HEK293T (cell line): Measurements from ENCODE around the gene EVI2A.
"Not testable (repeated sequence)": the region's sequence is repeated elsewhere in the genome, so short reads cannot be mapped to it uniquely, and the experiment has no call there.

Experiments used
- CTCF ChIA-PET: fragments of 350-600 bp; formaldehyde crosslinking; extraction: SDS; loops from one replicate; lab custom pipeline; 2021; ENCODE audit warnings: antibody characterized with exemption, inconsistent platforms; lab: Yijun Ruan, JAX
- POLR2A ChIA-PET: fragments of 350-600 bp; formaldehyde crosslinking; extraction: SDS; loops from one replicate; lab custom pipeline; 2020; ENCODE audit warnings: antibody characterized with exemption, inconsistent platforms; lab: Yijun Ruan, JAX
- DNase-seq: peaks from one replicate; pipeline ENCODE4 v3.0.0; 2012; ENCODE audit warnings: mixed read lengths; ENCODE audit errors: extremely low spot score
- ARNT ChIP-seq: fragments of 450-650 bp; IDR thresholded peaks from 2 replicates; pipeline ENCODE4 v1.6.1; 2017; ENCODE audit warnings: mild to moderate bottlenecking
- BHLHE40 ChIP-seq: fragments of 450-650 bp; IDR thresholded peaks from 2 replicates; pipeline ENCODE4 v1.6.1; 2016; ENCODE audit warnings: mild to moderate bottlenecking, moderate library complexity, borderline replicate concordance
- CTBP1 ChIP-seq: fragments of 450-650 bp; IDR thresholded peaks from 2 replicates; pipeline ENCODE4 v1.6.1; 2016; ENCODE audit warnings: borderline replicate concordance
- ELF4 ChIP-seq: fragments of 450-650 bp; IDR thresholded peaks from 2 replicates; pipeline ENCODE4 v1.6.1; 2017; ENCODE audit warnings: antibody characterized with exemption
- FOXA1 ChIP-seq: fragments of 450-650 bp; IDR thresholded peaks from 2 replicates; pipeline ENCODE4 v1.6.1; 2016; ENCODE audit warnings: mild to moderate bottlenecking
- FOXK2 ChIP-seq: fragments of 450-650 bp; IDR thresholded peaks from 2 replicates; pipeline ENCODE4 v1.6.1; 2016; ENCODE audit warnings: mild to moderate bottlenecking
- FOXM1 ChIP-seq: fragments of 450-650 bp; IDR thresholded peaks from 2 replicates; pipeline ENCODE4 v1.6.1; 2017; ENCODE audit warnings: mild to moderate bottlenecking, borderline replicate concordance
- HDGF ChIP-seq: fragments of 450-650 bp; IDR thresholded peaks from 2 replicates; pipeline ENCODE4 v1.6.1; 2017; ENCODE audit warnings: antibody characterized with exemption, borderline replicate concordance
- L3MBTL2 ChIP-seq: fragments of 450-650 bp; conservative IDR thresholded peaks from 2 replicates; pipeline ENCODE4 v1.6.1; 2016; ENCODE audit warnings: mild to moderate bottlenecking
- LEF1 ChIP-seq: fragments of 450-650 bp; IDR thresholded peaks from 2 replicates; pipeline ENCODE4 v1.6.1; 2017; ENCODE audit warnings: mild to moderate bottlenecking, borderline replicate concordance
- NFRKB ChIP-seq: fragments of 450-650 bp; IDR thresholded peaks from 2 replicates; pipeline ENCODE4 v1.6.1; 2016; ENCODE audit warnings: mild to moderate bottlenecking, moderate library complexity
- SP1 ChIP-seq: fragments of 450-650 bp; IDR thresholded peaks from 2 replicates; pipeline ENCODE4 v1.6.1; 2017
- SUZ12 ChIP-seq: fragments of 450-650 bp; IDR thresholded peaks from 2 replicates; pipeline ENCODE4 v1.6.1; 2016; ENCODE audit warnings: mild to moderate bottlenecking
- TARDBP ChIP-seq: fragments of 450-650 bp; IDR thresholded peaks from 2 replicates; pipeline ENCODE4 v1.6.1; 2016
- ZNF384 ChIP-seq: fragments of 450-650 bp; IDR thresholded peaks from 2 replicates; pipeline ENCODE4 v1.6.1; 2016
- TF ChIP-seq, protein P1 (sequence below): fragments of 450-650 bp; IDR thresholded peaks from 2 replicates; pipeline ENCODE4 v1.6.1; 2016

The EVI2A gene

DNA sequence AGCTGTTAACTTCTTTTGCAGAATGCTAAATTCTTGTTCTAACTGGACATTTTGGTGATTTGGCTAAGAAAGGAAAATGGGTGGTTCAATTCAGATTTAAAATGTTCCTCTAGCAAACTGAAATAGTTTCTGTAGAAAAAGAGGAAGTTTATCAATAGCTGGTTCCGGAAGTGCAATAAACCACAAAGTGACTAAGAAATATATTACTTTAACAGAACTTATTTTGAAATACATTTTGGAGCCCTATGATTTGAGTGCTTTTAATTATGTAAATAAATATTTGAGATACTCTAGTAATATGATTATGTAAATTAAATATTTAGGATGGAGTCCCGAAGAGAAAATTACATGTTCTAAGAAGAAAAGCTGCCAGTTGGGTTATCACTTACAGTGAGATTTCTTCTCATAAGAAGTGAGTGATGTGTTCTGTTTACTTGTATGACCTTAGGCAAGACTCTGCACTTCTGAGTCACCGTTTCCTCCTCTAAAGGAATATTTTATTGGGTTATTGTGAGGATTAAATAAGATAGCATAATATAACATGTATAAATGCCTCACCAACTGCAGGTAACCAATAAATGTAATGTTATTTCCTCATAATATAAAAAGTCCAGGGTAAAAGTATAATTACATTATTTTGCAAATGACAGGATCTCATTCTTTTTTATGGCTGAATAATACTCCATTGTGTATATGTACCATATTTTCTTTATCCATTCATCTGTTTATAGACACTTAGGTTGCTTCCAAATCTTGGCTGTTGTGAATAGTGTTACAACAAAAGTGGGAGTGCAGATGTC lies 7.2 kb downstream of the EVI2A start, which contains the start of gene EVI2B:
EVI2B (minus strand) TSS at position 73 of the 800 bp plus-strand sequence. CDS start 8,445 bp downstream, outside the sequence.
- ChIA-PET CTCF (interaction anchor here (0.7 kb wide), 1 partner anchor 31 kb away, joined by 3 read pairs; no protein-coding TSS in a partner anchor), POLR2A (no interaction called here)
- no peak for DNase-seq
- TF ChIP-seq SUZ12, result no peak
- TF ChIP-seq CTBP1, result no peak
- TF ChIP-seq, protein P1, sequence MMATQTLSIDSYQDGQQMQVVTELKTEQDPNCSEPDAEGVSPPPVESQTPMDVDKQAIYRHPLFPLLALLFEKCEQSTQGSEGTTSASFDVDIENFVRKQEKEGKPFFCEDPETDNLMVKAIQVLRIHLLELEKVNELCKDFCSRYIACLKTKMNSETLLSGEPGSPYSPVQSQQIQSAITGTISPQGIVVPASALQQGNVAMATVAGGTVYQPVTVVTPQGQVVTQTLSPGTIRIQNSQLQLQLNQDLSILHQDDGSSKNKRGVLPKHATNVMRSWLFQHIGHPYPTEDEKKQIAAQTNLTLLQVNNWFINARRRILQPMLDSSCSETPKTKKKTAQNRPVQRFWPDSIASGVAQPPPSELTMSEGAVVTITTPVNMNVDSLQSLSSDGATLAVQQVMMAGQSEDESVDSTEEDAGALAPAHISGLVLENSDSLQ, result no peak
- no peak for TF ChIP-seq ARNT
- TF ChIP-seq L3MBTL2, result no peak
- no peak for TF ChIP-seq ZNF384
- no peak for TF ChIP-seq LEF1
- no peak for TF ChIP-seq BHLHE40
- no peak for TF ChIP-seq TARDBP
- no peak for TF ChIP-seq ELF4

DNA sequence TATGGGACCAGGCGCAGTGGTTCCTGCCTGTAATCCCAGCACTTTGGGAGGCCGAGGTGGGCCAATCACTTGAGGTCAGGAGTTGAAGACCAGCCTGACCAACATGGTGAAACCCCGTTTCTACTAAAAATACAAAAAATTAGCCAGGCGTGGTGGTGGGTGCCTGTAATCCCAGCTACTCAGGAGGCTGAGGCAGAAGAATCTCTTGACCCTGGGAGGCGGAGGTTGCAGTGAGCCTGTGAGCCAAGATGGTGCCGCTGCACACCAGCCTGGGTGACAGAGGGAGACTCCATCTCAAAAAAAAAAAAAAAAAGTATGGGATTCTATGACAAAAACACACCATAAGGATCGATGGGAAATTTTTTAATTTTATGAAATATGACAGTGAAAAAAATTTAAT lies 9.2 kb downstream of the EVI2A start:
- POLR2A ChIA-PET, DNase-seq, CTCF ChIA-PET: not testable (repeated sequence)

DNA sequence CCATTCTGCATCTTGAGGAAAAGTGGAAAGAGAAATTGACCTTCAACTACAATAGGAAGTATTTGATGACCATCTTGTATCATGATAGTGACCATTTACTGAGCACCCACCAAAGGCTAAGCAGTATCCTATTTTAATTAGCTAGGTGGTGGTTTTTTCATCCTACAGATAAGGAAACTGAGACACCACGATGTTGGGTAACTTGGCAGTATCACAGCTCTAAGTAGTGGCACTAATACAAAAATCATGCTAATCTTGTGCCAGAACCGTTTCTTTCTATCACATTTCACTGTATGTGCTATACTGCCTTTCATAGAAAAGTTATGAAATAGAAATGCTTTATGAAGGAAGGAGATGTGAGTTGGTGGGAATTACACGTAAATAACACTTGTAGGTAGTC lies 9.9 kb downstream of the EVI2A start:
- ChIA-PET CTCF (no interaction called here), POLR2A (no interaction called here)
- DNase-seq, result no peak
- TF ChIP-seq HDGF, result no peak
- TF ChIP-seq ARNT, result no peak
- TF ChIP-seq CTBP1, result no peak
- TF ChIP-seq L3MBTL2, result no peak
- TF ChIP-seq FOXK2, result no peak
- TF ChIP-seq LEF1, result no peak
- TF ChIP-seq, protein P1, result no peak
- no peak for TF ChIP-seq SP1
- TF ChIP-seq FOXA1, result no peak
- TF ChIP-seq SUZ12, result no peak

DNA sequence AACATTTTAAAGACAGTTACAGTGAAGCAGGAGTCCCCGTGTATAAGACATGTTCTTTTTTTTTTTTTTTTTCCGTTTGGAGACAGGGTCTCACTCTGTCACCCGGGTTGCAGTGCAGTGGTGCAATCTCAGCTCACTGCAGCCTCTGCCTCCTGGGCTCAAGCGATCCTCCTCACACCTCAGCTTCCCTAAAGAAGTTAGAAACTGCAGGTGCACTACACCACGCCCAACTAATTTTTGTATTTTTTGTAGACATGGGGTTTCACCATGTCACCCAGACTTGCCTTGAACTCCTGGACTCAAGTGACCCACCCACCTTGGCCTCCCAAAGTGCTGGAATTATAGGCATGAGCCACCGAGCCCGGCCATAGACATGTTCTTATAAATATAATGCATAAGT lies 10.5 kb downstream of the EVI2A start:
- DNase-seq, result no peak
- POLR2A ChIA-PET, result no interaction called here
- CTCF ChIA-PET, result no interaction called here
- no peak for TF ChIP-seq BHLHE40
- TF ChIP-seq, protein P1, result no peak
- no peak for TF ChIP-seq ZNF384
- no peak for TF ChIP-seq FOXA1
- no peak for TF ChIP-seq HDGF
- TF ChIP-seq CTBP1, result no peak
- no peak for TF ChIP-seq TARDBP
- no peak for TF ChIP-seq FOXM1
- no peak for TF ChIP-seq L3MBTL2

DNA sequence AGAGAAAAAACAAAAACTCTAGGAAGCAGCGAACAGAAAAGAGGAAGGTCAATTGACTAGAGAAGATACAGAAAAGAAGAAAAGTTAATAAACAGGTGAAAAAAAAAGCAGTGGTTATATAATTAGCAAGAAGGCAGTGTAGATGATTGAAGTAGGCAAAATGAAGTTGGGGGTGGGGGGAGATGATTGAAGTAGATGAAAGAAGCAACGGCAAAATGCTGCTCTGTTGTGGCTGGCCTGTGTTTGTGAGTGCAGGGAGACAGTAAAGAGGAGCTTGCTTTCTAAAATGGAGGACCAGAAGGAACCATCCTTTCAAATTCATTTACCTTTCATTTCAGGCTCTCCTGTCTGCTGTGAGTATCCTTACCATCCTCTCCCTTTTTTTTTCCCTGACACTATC lies 11.2 kb downstream of the EVI2A start:
- ChIA-PET POLR2A (no interaction called here), CTCF (no interaction called here)
- no peak for DNase-seq
- TF ChIP-seq LEF1 (no peak), NFRKB (no peak), FOXM1 (no peak), TARDBP (no peak), SP1 (no peak), BHLHE40 (no peak), HDGF (no peak), CTBP1 (no peak), ZNF384 (no peak)
- TF ChIP-seq, protein P1, result no peak

DNA sequence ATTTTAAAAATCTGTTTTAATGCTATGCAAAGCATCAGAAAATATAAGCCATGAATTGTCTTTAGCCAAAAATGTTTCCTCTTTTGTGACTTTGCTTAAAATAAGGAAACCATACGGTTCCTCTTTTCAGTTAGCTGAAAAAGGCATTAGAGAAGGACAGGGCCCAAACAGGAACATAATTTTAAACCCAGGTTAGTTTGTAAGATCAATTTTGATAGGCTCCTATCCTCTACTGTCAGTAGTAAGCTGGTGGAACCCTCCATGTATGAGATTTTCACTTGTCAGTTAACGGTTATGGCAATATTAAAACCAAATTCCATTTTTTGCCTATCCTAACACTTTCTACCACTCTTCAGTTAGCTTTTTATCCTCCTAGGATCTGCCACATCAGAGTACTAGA lies 11.9 kb downstream of the EVI2A start:
- DNase-seq, result no peak
- TF ChIP-seq ZNF384 (no peak), L3MBTL2 (no peak), SP1 (no peak)
- ChIA-PET CTCF (no interaction called here), POLR2A (no interaction called here)
